ENCODE measurements around the gene SPRYD3. TPM values are rescaled to one million over a fixed set of nuclear protein-coding genes. Genes with fewer than 3 reads are reported as not detected.

Gene SPRYD3
- total RNA-seq, 4 donors from 2014 or later = 15.9 to 75.5 (median 28.9) TPM

DNA sequence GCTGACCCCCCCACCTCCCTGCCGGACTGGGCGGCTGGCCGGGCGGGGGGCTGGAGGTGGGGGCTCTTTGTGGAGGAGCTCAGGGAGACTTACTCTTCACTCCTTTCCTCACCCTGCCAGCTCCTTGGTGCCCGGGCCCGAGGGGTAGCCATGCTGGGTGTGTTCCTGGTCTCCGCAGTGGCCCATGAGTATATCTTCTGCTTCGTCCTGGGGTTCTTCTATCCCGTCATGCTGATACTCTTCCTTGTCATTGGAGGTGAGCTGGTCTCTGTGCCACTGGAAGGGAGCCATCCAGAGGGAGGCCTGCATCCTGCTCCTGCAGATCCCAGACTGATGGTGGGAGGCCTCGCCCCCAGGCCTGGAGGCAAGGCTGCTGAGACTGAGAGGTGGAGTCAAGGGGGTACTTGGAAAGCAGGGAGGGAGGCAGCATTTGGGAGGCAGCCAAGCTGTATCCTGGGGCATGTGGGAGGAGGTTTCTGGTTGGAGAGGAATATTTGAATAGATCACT lies 43.8 kb upstream of the SPRYD3 start:
- Histone ChIP-seq H3K36me3 (no peaks in the 10 kb centered on the region), H3K27ac (no peak overlapping the region), H3K4me3 (no peak overlapping the region), H3K27me3 (no peaks in the 10 kb centered on the region), H3K9me3 (no peaks in the 10 kb centered on the region), H3K4me1 (no peaks in the 10 kb centered on the region)
- DNase-seq = no peak
- TF ChIP-seq POLR2A (IDR thresholded peaks at IDR 0.05) = no peak
- TF ChIP-seq, protein P1, sequence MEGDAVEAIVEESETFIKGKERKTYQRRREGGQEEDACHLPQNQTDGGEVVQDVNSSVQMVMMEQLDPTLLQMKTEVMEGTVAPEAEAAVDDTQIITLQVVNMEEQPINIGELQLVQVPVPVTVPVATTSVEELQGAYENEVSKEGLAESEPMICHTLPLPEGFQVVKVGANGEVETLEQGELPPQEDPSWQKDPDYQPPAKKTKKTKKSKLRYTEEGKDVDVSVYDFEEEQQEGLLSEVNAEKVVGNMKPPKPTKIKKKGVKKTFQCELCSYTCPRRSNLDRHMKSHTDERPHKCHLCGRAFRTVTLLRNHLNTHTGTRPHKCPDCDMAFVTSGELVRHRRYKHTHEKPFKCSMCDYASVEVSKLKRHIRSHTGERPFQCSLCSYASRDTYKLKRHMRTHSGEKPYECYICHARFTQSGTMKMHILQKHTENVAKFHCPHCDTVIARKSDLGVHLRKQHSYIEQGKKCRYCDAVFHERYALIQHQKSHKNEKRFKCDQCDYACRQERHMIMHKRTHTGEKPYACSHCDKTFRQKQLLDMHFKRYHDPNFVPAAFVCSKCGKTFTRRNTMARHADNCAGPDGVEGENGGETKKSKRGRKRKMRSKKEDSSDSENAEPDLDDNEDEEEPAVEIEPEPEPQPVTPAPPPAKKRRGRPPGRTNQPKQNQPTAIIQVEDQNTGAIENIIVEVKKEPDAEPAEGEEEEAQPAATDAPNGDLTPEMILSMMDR (IDR thresholded peaks at IDR 0.05) = no peak
- intact Hi-C loops (cut with DNase I; ENCODE audit: low total_unique reads) = no loop called here

DNA sequence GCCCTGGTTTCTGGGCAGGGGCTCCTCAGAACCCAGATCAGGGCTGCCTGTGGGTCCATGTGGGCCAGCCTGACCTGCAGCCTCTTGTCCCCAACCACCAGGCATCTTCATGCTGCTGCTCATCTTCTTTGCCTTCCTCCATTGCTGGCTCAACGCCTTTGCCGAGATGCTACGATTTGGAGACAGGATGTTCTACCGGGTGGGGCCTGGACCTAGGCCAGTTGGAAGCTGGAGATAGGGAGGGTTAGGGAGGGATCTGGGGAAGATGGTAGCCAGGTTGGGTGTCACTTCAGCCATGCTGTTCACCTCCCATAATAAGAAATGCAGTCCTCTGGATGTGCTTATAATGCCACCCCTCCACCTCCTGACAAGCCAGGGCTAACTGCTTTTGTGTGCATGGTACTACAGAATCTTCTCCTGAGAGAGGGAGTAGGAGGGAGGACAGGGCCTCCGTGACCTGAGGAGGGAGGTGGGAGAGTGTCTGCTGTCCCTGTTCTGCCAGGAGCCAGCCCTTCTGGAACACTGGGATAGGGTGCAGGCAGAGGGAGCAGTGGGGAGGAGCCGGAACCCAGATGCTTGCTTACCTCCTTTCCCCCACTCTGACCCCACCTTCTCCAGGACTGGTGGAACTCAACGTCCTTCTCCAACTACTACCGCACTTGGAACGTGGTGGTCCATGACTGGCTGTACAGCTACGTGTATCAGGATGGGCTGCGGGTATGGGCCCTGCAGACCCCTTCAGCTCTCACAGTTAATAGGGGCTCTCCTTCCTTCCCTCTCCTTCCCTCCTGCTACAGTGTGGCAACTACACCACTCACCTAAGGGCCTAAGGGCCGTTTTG lies 41.7 kb upstream of the SPRYD3 start:
- H3K36me3 ChIP-seq = no peaks in the 10 kb centered on the region
- H3K4me3 ChIP-seq = no peak overlapping the region
- no peaks in the 10 kb centered on the region for H3K9me3 ChIP-seq
- H3K27ac ChIP-seq = no peak overlapping the region
- no peaks in the 10 kb centered on the region for H3K27me3 ChIP-seq
- no peaks in the 10 kb centered on the region for H3K4me1 ChIP-seq
- no peak for DNase-seq
- intact Hi-C loops (cut with DNase I; ENCODE audit: low total_unique reads) = no loop called here
- TF ChIP-seq POLR2A (IDR thresholded peaks at IDR 0.05) = no peak
- TF ChIP-seq, protein P1 (IDR thresholded peaks at IDR 0.05) = no peak

DNA sequence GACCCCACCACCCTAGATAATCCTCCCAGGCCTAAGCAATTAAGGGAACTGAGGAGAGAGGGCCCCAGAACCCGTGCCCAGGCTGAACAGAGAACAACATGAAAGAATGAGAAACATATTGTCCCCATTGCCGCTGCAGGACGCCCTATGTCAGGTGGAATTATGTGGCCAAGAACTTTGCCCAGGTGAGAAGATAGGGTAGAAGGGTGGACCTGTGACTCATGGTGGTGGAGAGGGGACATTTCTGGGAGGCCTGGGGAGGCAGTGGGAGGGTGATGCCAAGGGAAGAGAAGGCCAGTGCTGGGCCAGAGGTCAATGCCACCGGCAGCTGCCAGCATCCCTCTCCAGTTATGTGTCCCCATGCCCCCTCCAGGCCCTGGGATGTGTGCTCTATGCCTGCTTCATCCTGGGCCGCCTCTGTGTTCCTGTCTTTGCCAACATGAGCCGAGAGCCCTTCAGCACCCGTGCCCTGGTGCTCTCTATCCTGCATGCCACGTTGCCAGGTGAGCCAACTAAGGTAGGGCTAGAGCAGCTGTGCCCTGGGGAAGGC lies 39.6 kb upstream of the SPRYD3 start:
- Histone ChIP-seq H3K4me3 (no peak overlapping the region), H3K4me1 (no peaks in the 10 kb centered on the region), H3K36me3 (no peaks in the 10 kb centered on the region), H3K27me3 (no peaks in the 10 kb centered on the region), H3K9me3 (no peaks in the 10 kb centered on the region), H3K27ac (no peak overlapping the region)
- intact Hi-C loops (cut with DNase I; ENCODE audit: low total_unique reads) = no loop called here
- no peak for DNase-seq
- TF ChIP-seq, protein P1 (IDR thresholded peaks at IDR 0.05) = no peak
- no peak for TF ChIP-seq POLR2A (IDR thresholded peaks at IDR 0.05)

DNA sequence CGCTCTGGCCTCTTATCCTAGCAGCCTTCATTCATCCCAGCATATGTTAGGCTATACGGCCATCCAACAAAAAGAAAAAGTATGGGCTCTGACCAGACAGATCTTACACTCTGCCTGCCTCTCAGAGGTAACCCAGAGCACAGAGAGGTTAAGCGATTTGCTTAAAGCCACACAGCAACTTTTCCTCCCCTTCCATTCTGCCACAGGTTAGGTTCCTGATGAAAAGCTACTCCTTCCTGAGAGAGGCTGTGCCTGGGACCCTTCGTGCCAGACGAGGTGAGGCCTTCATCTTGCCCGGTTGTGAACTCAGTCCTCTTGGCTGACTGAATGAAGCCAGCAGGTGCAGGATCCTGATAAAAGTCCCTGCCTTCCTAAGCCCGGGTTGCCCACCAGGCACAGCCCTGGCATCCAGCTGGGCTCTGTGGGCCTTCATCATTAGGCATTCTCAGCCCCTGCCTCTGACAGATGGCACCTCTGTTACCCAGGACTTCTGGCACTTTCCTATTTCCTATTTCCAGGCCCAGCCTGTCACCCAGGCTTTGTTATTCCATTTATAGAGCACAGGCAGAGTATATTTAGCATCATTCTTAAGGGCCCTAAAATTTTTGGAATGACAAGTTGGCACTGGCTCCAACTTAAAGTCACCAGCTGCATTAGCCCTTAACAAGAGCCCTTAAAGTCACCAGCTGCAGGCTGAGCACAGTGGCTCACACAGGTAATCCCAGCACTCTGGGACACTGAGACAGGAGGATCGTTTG lies 36.9 kb upstream of the SPRYD3 start:
- H3K4me3 ChIP-seq = no peak overlapping the region
- no peak for DNase-seq
- no peaks in the 10 kb centered on the region for H3K9me3 ChIP-seq
- H3K27ac ChIP-seq = no peak overlapping the region
- H3K27me3 ChIP-seq = no peaks in the 10 kb centered on the region
- no peaks in the 10 kb centered on the region for H3K4me1 ChIP-seq
- H3K36me3 ChIP-seq = no peaks in the 10 kb centered on the region
- intact Hi-C loops (cut with DNase I; ENCODE audit: low total_unique reads) = no loop called here
- TF ChIP-seq, protein P1 (IDR thresholded peaks at IDR 0.05) = no peak
- TF ChIP-seq POLR2A (IDR thresholded peaks at IDR 0.05) = no peak

All from uterus (tissue), 4 donors.